Esophagus squamous epithelium (tissue), 5 donors: ENCODE measurements around the gene OR6J1. TPM values are rescaled to one million over a fixed set of nuclear protein-coding genes. Genes with fewer than 3 reads are reported as not detected.
A peak's percentile ranks its signal among the peaks of the same experiment; 100 is the strongest.

Source experiments
- DNase-seq: peaks from one replicate; lab custom pipeline; 2025; lab: John Stamatoyannopoulos, UW
- H3K27ac ChIP-seq, 4 donors: fragments of 200-600 bp; sonication (generic); one replicate each; pipeline ENCODE4 v1.5.1; 2016 to 2019; ENCODE audit warnings: mild to moderate bottlenecking in 1 of 4
- H3K27me3 ChIP-seq, 4 donors: fragments of 200-600 bp; sonication (generic); 1 replicate in 3 of 4; 2 replicates in 1 of 4; pipeline versions ENCODE4 v1.5.1 to v1.6.0; 2017 to 2021; ENCODE audit warnings: antibody characterized with exemption in 1 of 4
- H3K36me3 ChIP-seq, 3 donors: fragments of 200-600 bp; sonication (generic); one replicate each; pipeline ENCODE4 v1.5.1; 2016 to 2019
- H3K4me1 ChIP-seq, 3 donors: fragments of 200-600 bp; sonication (generic); one replicate each; pipeline ENCODE4 v1.5.1; 2017 to 2019
- H3K4me3 ChIP-seq, 4 donors: fragments of 200-600 bp; sonication (generic); 1 replicate in 3 of 4; 2 replicates in 1 of 4; pipeline ENCODE4 v1.5.1; 2016 to 2019; ENCODE audit warnings: mild to moderate bottlenecking in 2 of 4, moderate library complexity in 1 of 4
- H3K9me3 ChIP-seq, 3 donors: fragments of 200-600 bp; sonication (generic); one replicate each; pipeline ENCODE4 v1.5.1; 2016 to 2019
- POLR2A ChIP-seq, 4 donors: fragments of 450-650 bp; IDR thresholded peaks; one replicate each; pipeline ENCODE4 v1.6.1; 2017; ENCODE audit warnings: antibody characterized with exemption in 4 of 4, mild to moderate bottlenecking in 4 of 4, moderate library complexity in 3 of 4
- WGBS, 2 donors: methylation state at CpG; one replicate each; pipeline ENCODE4 v1.1.5; 2018; 5-methylcytosine and 5-hydroxymethylcytosine counted together
- intact Hi-C: fragments of 100-400 bp; cut with DNase I; formaldehyde crosslinking; loops from one replicate; pipeline ENCODE4 v1.15.0; 2022
- total RNA-seq, 4 donors: library from RNA; depleted of rRNA; stranded (reverse); fragments of >200 nt; gene quantifications; one replicate each; pipeline ENCODE4 v1.1.0, GENCODE V29; 2016
- TF ChIP-seq, protein P1 (sequence below), 6 experiments: fragments of 450-650 bp in 4 of 6; fragments of 200-600 bp in 2 of 6; sonication (generic) in 2 of 6; IDR thresholded peaks; one replicate each; pipeline ENCODE4 v1.5.1; 2016 to 2019; ENCODE audit warnings: antibody characterized with exemption in 6 of 6, mild to moderate bottlenecking in 4 of 6, moderate library complexity in 4 of 6
- donor health status: DM: yes; HTN: yes; CAD: no.

Gene OR6J1
- total RNA-seq, 4 donors from 2014 or later = not detected

- no peaks in the 10 kb centered on the region for H3K9me3 ChIP-seq
- H3K27ac ChIP-seq = peak within 1 kb of the TSS; percentile 90 to 98 (median 94)
- H3K27me3 ChIP-seq = peaks cover 0 to 4% (median 0%) of the 10 kb centered on the region in 4 donors
- H3K4me1 ChIP-seq = peaks cover 8 to 54% (median 15%) of the 10 kb centered on the region in 3 donors
- H3K4me3 ChIP-seq = peak within 1 kb of the TSS; percentile 50 to 92 (median 87)
- intact Hi-C loops = loop anchor here (10.0 kb wide), 1 partner anchor 237 kb away; the partner anchor contains the start of gene MMP14
- DNase-seq = no peak
- H3K36me3 ChIP-seq = peaks cover under 1 to 22% (median 19%) of the 10 kb centered on the region in 3 donors
- TF ChIP-seq POLR2A (IDR thresholded peaks at IDR 0.05) = peak in 3 of 4 donors; percentile 51 to 92 (median 56)
- TF ChIP-seq, protein P1, sequence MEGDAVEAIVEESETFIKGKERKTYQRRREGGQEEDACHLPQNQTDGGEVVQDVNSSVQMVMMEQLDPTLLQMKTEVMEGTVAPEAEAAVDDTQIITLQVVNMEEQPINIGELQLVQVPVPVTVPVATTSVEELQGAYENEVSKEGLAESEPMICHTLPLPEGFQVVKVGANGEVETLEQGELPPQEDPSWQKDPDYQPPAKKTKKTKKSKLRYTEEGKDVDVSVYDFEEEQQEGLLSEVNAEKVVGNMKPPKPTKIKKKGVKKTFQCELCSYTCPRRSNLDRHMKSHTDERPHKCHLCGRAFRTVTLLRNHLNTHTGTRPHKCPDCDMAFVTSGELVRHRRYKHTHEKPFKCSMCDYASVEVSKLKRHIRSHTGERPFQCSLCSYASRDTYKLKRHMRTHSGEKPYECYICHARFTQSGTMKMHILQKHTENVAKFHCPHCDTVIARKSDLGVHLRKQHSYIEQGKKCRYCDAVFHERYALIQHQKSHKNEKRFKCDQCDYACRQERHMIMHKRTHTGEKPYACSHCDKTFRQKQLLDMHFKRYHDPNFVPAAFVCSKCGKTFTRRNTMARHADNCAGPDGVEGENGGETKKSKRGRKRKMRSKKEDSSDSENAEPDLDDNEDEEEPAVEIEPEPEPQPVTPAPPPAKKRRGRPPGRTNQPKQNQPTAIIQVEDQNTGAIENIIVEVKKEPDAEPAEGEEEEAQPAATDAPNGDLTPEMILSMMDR (IDR thresholded peaks at IDR 0.05) = no peak
- 0 to 1% methylated on average over 12 to 20 of the region's 49 CpGs for WGBS, 2 donors
These were observed 45.9 kb downstream of the OR6J1 start, which contains the start of gene ABHD4 for GRCh38 chr14:22598099-22598895. ABHD4 (plus strand) TSS chr14:22598300; CDS start chr14:22598307, 7 bp downstream.

- H3K9me3 ChIP-seq = no peaks in the 10 kb centered on the region
- peak overlapping the region; percentile 90 to 98 (median 94) for H3K27ac ChIP-seq
- TF ChIP-seq POLR2A (IDR thresholded peaks at IDR 0.05) = no peak
- TF ChIP-seq, protein P1 (IDR thresholded peaks at IDR 0.05) = no peak
- H3K27me3 ChIP-seq = peaks cover 0 to 9% (median 0%) of the 10 kb centered on the region in 4 donors
- 4 to 8% methylated on average over 6 to 9 of the region's 9 CpGs for WGBS, 2 donors
- peaks cover 0 to 16% (median 13%) of the 10 kb centered on the region in 3 donors for H3K36me3 ChIP-seq
- peaks cover 8 to 50% (median 15%) of the 10 kb centered on the region in 3 donors for H3K4me1 ChIP-seq
- DNase-seq = no peak
- peak overlapping the region; percentile 50 to 92 (median 87) for H3K4me3 ChIP-seq
- intact Hi-C loops = loop anchor here (10.0 kb wide), 1 partner anchor 237 kb away; the partner anchor contains the start of gene MMP14
These were observed 46.4 kb downstream of the OR6J1 start for GRCh38 chr14:22597771-22598098.

GRCh38 chr14:22597265-22597664 is 46.9 kb downstream of the OR6J1 start:
- peak overlapping the region in 2 of 4 donors; percentile 92 to 95 for H3K27ac ChIP-seq
- TF ChIP-seq, protein P1 (IDR thresholded peaks at IDR 0.05) = no peak
- no peak for TF ChIP-seq POLR2A (IDR thresholded peaks at IDR 0.05)
- intact Hi-C loops = loop anchor here (10.0 kb wide), 1 partner anchor 238 kb away; the partner anchor contains the start of gene MMP14
- peaks cover 0 to 11% (median 9%) of the 10 kb centered on the region in 3 donors for H3K36me3 ChIP-seq
- DNase-seq = no peak
- peak overlapping the region in 1 of 4 donors; percentile 92 for H3K4me3 ChIP-seq
- peaks cover 0 to 9% (median 0%) of the 10 kb centered on the region in 4 donors for H3K27me3 ChIP-seq
- H3K9me3 ChIP-seq = no peaks in the 10 kb centered on the region
- WGBS, 2 donors = 86 to 93% methylated on average over 4 to 6 of the region's 6 CpGs
- peaks cover 8 to 45% (median 15%) of the 10 kb centered on the region in 3 donors for H3K4me1 ChIP-seq

GRCh38 chr14:22596354-22596879 is 47.7 kb downstream of the OR6J1 start:
- no peak for DNase-seq
- Histone ChIP-seq H3K4me3 (no peak overlapping the region), H3K36me3 (peaks cover 0 to 3% (median under 1%) of the 10 kb centered on the region in 3 donors), H3K27me3 (peaks cover 0 to 9% (median 0%) of the 10 kb centered on the region in 4 donors), H3K4me1 (peaks cover 8 to 37% (median 15%) of the 10 kb centered on the region in 3 donors), H3K27ac (no peak overlapping the region), H3K9me3 (no peaks in the 10 kb centered on the region)
- TF ChIP-seq, protein P1 (IDR thresholded peaks at IDR 0.05) = no peak
- TF ChIP-seq POLR2A (IDR thresholded peaks at IDR 0.05) = no peak
- intact Hi-C loops = loop anchor here (10.0 kb wide), 1 partner anchor 238 kb away; the partner anchor contains the start of gene MMP14
- 88 to 89% methylated on average over 3 of the region's 3 CpGs for WGBS, 2 donors
